Stimulated activated CD4-positive, alpha-beta T cell treated with anti-CD3 and anti-CD28 coated beads, Interleukin-2, amount 100 ng/mL, for 24 hours (primary cell): ENCODE results near the gene POU3F3.

Experiments
- DNase-seq, 2 donors: peaks; one replicate each; pipeline ENCODE4 v3.0.0-alpha.2; 2020

Gene POU3F3

GRCh38 chr2:104862058-104862941 lies 8.4 kb downstream of the POU3F3 start:
- no peak for DNase-seq

- no peak for DNase-seq
Measured at GRCh38 chr2:104863146-104863467, 9.2 kb downstream of the POU3F3 start.

GRCh38 chr2:104863468-104864279 lies 9.8 kb downstream of the POU3F3 start:
- no peak for DNase-seq

GRCh38 chr2:104864280-104865095 lies 10.6 kb downstream of the POU3F3 start:
- no peak for DNase-seq

GRCh38 chr2:104865096-104865470 lies 11.2 kb downstream of the POU3F3 start:
- DNase-seq: no peak

- DNase-seq: no peak
Measured at GRCh38 chr2:104866122-104866864, 12.4 kb downstream of the POU3F3 start.

GRCh38 chr2:104866883-104867812 lies 13.2 kb downstream of the POU3F3 start:
- no peak for DNase-seq

- DNase-seq: no peak
Measured at GRCh38 chr2:104867813-104868504, 14.0 kb downstream of the POU3F3 start.

- no peak for DNase-seq
Measured at GRCh38 chr2:104868505-104868866, 14.6 kb downstream of the POU3F3 start.

GRCh38 chr2:104870100-104870975 lies 16.4 kb downstream of the POU3F3 start:
- DNase-seq: no peak

- DNase-seq: no peak
Measured at GRCh38 chr2:104871649-104871971, 17.7 kb downstream of the POU3F3 start.

- DNase-seq: no peak
Measured at GRCh38 chr2:104871972-104872865, 18.3 kb downstream of the POU3F3 start.

- peak; percentile 39 to 53 for DNase-seq
Measured at GRCh38 chr2:104872866-104873688, 19.2 kb downstream of the POU3F3 start.

- no peak for DNase-seq
Measured at GRCh38 chr2:104873689-104874054, 19.8 kb downstream of the POU3F3 start.

- no peak for DNase-seq
Measured at GRCh38 chr2:104874230-104874629, 20.3 kb downstream of the POU3F3 start.

GRCh38 chr2:104875262-104875661 lies 21.3 kb downstream of the POU3F3 start:
- no peak for DNase-seq

GRCh38 chr2:104876606-104877570 lies 23.0 kb downstream of the POU3F3 start:
- no peak for DNase-seq
